ENCODE data around the gene MYO18B.

The MYO18B gene

DNA sequence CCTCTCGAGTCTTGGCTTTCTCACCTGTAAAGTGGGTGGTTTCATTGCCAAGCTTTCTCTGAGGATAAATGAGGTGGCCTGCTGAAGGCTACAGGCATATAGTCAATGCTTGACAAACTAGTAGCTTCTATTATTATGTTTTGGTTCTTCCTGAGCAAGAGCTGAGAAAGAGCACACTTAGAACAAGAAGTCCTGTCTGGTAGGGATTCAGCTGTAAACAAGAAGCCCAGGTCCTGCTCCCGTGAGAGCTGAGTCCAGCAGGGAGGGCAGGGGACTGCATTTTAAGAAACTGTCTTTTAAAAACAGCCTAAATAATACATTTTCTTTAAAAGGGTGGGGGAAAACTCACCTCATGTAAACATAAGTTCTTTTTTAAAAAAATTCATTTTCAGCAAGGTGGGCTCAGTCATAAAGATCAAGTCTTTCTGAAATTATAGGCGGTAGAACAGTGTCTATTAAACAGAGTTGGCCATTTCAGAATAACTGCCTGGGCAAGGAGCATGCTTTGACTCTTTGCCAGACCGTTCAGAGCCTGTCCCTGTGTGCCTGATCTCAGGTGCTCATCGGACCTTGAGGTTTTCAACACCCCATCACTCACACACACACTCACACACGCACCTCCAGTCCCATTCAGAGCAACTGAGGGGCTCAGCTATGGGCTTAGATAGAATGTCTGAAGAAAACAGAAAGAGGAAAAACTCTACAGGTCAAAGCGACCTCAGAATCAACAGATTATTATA lies 29.2 kb upstream of the MYO18B start:
- TF ChIP-seq FOXP2 (optimal IDR thresholded peaks at IDR 0.05; ENCODE audit: borderline replicate concordance, extremely low read depth, extremely low read length, insufficient read depth), result no peak
- no peak for TF ChIP-seq POLR2AphosphoS5 (IDR thresholded peaks at IDR 0.05; ENCODE audit: low read depth, low read length)
- TF ChIP-seq SIN3A (IDR thresholded peaks at IDR 0.05; ENCODE audit: borderline replicate concordance, insufficient read depth, low read length), result no peak
- TF ChIP-seq, protein P1, sequence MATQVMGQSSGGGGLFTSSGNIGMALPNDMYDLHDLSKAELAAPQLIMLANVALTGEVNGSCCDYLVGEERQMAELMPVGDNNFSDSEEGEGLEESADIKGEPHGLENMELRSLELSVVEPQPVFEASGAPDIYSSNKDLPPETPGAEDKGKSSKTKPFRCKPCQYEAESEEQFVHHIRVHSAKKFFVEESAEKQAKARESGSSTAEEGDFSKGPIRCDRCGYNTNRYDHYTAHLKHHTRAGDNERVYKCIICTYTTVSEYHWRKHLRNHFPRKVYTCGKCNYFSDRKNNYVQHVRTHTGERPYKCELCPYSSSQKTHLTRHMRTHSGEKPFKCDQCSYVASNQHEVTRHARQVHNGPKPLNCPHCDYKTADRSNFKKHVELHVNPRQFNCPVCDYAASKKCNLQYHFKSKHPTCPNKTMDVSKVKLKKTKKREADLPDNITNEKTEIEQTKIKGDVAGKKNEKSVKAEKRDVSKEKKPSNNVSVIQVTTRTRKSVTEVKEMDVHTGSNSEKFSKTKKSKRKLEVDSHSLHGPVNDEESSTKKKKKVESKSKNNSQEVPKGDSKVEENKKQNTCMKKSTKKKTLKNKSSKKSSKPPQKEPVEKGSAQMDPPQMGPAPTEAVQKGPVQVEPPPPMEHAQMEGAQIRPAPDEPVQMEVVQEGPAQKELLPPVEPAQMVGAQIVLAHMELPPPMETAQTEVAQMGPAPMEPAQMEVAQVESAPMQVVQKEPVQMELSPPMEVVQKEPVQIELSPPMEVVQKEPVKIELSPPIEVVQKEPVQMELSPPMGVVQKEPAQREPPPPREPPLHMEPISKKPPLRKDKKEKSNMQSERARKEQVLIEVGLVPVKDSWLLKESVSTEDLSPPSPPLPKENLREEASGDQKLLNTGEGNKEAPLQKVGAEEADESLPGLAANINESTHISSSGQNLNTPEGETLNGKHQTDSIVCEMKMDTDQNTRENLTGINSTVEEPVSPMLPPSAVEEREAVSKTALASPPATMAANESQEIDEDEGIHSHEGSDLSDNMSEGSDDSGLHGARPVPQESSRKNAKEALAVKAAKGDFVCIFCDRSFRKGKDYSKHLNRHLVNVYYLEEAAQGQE (IDR thresholded peaks at IDR 0.05; ENCODE audit: insufficient read depth in 1 of 2, low read depth in 2 of 2, low read length in 2 of 2), result no peak
- TF ChIP-seq TAF1 (IDR thresholded peaks at IDR 0.05; ENCODE audit: borderline replicate concordance, insufficient read depth, low read length), result no peak

DNA sequence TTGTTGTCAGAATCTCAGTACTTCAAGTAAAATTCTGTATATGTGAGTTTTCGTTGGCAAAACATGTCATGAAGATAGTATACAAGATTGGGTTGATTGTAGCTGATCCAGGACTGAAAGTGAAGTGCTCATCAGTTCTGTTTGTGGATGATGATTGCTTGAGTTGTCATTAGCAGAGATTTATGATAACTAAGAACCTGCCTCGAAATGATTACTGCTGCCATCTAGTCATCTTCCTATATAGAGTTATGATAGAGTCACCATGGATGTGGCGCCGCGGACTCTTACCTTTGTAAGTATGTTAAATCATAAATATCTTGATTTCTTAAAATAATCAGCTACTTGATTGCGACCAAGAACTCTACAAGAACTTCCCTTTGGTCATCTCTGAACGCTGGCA lies 27.9 kb upstream of the MYO18B start:
- no peak for TF ChIP-seq TAF1 (IDR thresholded peaks at IDR 0.05; ENCODE audit: borderline replicate concordance, insufficient read depth, low read length)

DNA sequence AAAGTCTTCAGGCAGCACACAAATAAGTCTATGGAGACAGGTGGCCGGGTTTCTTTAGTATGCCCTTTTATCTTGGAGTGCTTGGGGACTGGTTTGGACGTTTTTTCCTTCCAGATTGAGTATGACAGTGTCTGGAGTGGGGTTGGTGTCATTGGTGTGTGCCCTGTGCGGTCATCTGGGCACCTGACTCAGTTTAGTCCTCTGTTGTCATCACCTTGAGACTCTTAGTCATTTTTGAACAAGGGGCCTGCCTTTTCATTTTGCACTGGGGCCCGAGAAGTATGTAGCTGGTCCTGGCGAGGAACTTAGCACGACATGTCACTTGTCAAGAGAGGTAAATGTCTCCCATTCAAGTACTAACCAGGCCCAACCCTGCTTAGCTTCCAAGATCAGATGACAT lies 27.2 kb upstream of the MYO18B start:
- no peak for TF ChIP-seq POLR2AphosphoS5 (IDR thresholded peaks at IDR 0.05; ENCODE audit: low read depth, low read length)

DNA sequence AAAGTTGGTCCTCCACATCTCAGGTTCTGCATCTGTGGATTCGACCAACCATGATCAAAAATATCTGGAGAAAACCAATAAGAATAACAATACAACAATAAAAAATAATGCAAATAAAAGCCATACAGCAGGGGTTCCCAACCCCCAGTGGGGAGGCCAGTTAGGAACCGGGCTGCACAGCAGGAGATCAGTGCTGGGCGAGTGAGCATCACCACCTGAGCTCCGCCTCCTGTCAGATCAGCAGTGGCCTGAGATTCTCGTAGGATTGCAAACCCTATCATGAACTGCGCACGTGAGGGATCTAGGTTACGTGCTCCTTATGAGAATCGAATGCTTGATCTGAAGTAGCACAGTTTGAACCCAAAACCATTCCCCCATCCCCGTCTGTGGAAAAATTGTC lies 25.4 kb upstream of the MYO18B start:
- TF ChIP-seq SIN3A (IDR thresholded peaks at IDR 0.05; ENCODE audit: borderline replicate concordance, insufficient read depth, low read length) (no peak), TAF1 (IDR thresholded peaks at IDR 0.05; ENCODE audit: borderline replicate concordance, insufficient read depth, low read length) (no peak), POLR2AphosphoS5 (IDR thresholded peaks at IDR 0.05; ENCODE audit: low read depth, low read length) (no peak), FOXP2 (optimal IDR thresholded peaks at IDR 0.05; ENCODE audit: borderline replicate concordance, extremely low read depth, extremely low read length, insufficient read depth) (no peak)
- TF ChIP-seq, protein P1 (IDR thresholded peaks at IDR 0.05; ENCODE audit: insufficient read depth in 1 of 2, low read depth in 2 of 2, low read length in 2 of 2), result no peak

DNA sequence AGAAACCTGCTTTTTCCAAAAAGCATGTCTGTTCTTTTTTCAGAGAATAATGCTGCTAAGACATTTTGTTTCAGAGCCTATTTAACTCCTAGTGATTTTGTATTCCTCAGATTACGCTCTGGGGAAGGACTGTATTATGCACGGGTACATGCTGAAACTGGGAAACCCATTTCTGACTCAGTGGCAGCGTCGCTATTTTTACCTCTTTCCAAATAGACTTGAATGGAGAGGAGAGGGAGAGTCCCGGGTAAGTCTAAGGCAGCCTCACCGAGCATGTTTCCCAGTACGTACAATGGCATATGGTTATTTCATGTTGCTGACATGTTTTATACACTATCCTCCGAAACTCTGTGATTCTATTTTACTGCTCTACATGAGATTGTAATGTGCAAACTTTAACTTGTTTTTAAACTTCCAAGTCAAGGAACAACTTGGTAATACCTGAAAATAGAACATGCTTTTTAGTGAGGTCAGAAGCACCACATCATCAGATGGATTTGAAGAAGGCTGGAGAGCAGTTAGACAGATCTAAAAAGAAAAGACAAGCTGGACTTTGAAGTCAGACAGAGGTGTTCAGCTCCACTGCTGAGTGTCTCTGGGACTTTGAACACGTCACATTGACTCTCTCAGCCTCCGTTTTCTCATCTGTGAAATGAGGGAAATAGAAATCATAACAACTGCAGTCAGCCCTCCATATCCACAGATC lies 23.7 kb upstream of the MYO18B start:
- TF ChIP-seq POLR2AphosphoS5 (IDR thresholded peaks at IDR 0.05; ENCODE audit: low read depth, low read length) (no peak), TAF1 (IDR thresholded peaks at IDR 0.05; ENCODE audit: borderline replicate concordance, insufficient read depth, low read length) (no peak), FOXP2 (optimal IDR thresholded peaks at IDR 0.05; ENCODE audit: borderline replicate concordance, extremely low read depth, extremely low read length, insufficient read depth) (no peak), SIN3A (IDR thresholded peaks at IDR 0.05; ENCODE audit: borderline replicate concordance, insufficient read depth, low read length) (no peak)
- TF ChIP-seq, protein P1 (IDR thresholded peaks at IDR 0.05; ENCODE audit: insufficient read depth in 1 of 2, low read depth in 2 of 2, low read length in 2 of 2), result no peak

DNA sequence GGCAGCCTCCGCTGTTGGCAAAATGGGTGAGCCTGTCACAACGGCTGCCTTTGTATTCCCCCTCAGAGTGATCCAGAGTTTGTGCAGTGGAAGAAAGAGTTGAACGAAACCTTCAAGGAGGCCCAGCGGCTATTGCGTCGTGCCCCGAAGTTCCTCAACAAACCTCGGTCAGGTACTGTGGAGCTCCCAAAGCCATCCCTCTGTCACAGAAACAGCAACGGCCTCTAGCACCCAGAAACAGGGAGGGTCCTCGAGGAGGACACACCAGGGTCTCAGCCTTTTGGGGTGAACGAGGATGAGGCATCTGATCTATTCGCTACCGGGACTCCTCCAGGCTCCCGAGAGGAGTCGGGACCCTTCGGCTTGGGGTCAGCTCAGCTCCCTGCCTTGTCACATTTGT lies 19.8 kb upstream of the MYO18B start:
- TF ChIP-seq FOXP2 (optimal IDR thresholded peaks at IDR 0.05; ENCODE audit: borderline replicate concordance, extremely low read depth, extremely low read length, insufficient read depth) (no peak), POLR2AphosphoS5 (IDR thresholded peaks at IDR 0.05; ENCODE audit: low read depth, low read length) (no peak), SIN3A (IDR thresholded peaks at IDR 0.05; ENCODE audit: borderline replicate concordance, insufficient read depth, low read length) (no peak), TAF1 (IDR thresholded peaks at IDR 0.05; ENCODE audit: borderline replicate concordance, insufficient read depth, low read length) (no peak)
- TF ChIP-seq, protein P1 (IDR thresholded peaks at IDR 0.05; ENCODE audit: insufficient read depth in 1 of 2, low read depth in 2 of 2, low read length in 2 of 2), result no peak

Measured in PFSK-1 (cell line).